HG03571 (cell line): ENCODE data around the gene TSPO.
"Not testable (repeated sequence)": the region's sequence is repeated elsewhere in the genome, so short reads cannot be mapped to it uniquely, and the experiment has no call there.

Experiments used
- ATAC-seq: cut with Tn5 transposase; IDR thresholded peaks from one replicate; pipeline ENCODE4 v1.9.1; 2021; ENCODE audit not compliant: unreplicated experiment

The TSPO gene

DNA sequence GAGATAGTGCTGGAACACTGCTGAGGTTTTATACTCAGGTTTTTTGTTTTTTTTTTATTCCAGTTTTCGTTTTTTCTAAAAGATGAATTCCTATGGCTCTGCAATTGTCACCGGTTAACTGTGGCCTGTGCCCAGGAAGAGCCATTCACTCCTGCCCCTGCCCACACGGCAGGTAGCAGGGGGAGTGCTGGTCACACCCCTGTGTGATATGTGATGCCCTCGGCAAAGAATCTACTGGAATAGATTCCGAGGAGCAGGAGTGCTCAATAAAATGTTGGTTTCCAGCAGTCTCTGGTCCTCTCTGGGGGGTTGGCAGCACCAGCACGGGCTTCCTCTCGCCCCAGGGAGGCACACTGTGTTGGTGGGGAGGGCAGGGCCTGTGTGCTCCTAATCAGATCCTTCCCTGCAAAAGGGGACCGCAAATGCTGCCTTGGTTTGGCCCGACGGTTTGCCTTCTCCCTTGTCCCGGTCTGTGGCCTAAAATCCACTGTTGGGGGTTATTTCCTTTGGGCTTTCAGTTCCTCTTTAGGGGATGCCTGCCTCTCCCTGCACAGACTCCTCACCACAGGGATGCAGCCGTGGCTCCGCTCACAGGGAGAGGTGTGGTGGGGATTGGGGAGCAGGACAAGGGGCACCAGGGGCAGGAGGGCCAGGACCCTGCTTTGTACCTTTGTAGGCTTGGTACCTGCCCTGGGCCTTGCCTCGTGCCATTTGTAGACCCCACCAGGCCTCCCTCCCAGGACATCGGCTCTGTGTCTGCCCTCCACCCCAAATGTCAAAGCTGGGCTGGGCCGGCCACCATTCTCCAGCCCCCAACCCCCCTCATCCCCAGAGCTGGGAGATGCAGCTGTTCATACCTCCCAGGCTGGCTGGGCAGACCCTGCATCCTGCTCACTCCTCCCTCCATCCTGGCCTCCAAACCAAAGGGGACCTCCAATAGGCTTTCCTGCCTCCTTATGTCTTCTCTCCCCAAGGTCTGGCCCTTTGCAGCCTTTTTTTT is 21.6 kb upstream of the TSPO start:
- no peak for ATAC-seq

DNA sequence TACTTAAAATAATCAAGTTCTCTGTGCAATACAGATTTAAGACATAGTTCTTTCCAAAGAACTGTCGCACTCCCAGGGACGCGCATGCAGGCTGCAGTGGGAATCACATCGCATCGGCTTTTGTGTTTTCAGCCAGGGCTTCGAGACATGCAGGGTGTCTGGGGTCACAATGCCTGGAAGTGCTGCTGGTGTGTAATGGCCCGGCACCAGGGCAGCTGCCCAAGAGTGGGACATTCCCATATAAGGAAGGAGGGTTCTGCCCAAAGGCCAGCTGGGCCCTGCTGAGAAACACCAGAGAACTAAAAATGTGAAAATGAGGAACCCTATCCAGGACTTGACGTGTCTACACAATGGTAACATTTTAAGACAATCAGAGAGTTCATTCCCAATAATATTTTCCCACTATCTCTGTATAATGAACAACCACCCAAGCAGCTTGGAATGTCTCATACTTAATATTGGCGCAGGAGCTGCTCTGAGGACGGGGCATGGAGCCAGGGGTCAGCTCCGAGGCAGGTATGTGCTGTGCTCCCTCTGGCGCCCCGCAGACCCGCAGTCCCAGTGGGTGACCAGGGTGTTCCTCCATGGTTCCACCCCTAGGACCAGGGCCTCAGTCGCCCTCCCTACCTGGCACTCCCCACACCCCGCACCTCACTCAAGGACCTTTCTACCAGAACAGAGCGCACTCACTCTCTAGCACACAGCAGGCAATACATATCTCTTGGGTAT is 19.4 kb upstream of the TSPO start:
- ATAC-seq: no peak

DNA sequence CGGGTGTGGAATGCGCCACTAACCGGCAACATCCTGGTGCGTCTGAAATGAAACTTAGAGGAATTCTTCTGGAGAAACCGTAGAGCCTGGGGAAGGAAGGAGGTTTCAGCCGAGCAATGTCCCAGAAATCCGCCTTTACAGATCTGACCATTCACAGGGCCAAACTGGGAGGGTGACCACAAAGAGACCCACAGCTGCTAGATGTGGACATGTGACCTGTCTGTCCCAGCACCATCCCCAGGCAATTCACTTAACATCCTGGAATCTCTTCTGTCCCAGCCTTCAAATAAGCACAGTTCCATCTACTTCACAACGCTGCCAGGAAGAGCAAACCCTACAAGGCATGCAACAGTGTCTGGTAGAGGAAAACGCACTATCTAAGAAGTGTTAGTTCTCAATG is 18.0 kb upstream of the TSPO start:
- no peak for ATAC-seq

DNA sequence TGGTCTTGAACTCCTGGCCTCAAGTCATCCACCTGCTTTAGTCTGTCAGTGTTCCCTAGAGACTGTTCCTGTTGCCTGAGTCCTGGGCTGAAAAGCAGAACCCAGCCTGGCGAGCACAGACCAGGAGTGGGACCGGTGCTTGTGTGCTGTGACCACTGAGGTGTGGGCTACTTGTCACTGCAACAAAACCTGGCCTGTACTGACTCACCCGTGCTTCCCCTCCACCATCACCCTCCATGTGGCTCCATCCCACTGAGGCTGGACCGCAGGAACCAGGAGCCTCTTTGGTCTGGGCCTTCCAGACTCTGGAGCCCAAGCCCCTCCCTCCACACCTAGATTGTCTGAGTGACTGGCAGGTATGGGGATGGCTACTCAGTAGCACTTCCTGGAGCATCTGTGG is 16.8 kb upstream of the TSPO start:
- no peak for ATAC-seq

DNA sequence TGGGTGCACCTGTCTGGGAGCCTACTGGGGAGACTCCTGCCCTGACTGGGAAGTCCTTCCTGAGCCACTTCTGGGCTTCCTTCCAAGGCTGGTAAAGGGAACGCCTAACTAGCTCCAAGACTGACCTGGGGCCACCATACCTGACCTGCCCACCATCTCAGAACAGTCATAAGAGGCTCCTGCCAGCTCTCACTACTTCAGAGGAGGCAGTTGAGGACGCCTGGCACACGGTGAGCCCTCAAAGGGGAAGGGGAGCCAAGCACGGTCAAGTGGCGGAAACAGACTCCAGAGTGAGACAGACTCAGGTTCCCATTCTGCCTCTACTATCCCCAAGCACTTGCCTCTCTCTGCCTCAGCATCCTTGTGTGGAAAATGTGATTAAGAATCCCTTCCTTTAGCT is 15.8 kb upstream of the TSPO start:
- ATAC-seq: no peak

DNA sequence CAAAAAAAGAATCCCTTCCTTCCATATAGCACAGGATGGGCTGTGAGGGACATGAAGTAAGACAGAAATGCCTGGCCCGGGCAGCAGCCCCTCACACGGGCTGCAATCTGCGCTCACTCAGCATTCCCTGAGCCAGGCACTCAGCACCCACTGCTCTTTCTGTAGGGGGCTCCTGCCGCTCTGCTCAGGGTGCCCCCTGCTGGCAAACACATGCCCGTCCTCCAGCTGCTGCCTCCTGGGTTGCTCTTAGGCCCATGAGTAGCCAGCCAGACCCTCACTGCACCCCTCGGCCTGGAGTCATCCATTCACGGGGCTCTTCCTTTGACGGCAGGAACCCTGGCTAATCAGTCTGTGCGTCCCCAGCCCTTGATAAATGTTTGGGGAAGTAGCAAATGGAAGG is 15.1 kb upstream of the TSPO start:
- ATAC-seq: no peak

DNA sequence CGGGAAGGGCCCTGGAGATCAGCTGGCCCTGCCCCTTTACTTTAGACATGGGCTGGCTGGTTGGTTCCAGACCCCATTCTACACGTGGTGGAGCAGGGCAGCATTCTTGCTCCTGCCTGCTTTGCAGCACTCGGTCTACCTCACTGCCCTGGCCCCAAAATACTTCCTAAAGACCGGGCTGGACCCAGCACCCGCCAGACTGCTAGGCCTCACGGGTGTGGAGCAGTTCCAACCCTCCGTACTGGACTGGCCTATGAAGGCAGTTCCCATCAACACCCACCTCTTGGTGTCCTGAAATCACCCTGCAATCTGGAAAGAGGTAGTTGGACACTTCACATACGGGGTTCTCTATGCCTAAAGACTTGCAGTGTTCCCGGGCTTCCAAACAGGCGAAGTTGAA is 14.6 kb upstream of the TSPO start:
- ATAC-seq: no peak

DNA sequence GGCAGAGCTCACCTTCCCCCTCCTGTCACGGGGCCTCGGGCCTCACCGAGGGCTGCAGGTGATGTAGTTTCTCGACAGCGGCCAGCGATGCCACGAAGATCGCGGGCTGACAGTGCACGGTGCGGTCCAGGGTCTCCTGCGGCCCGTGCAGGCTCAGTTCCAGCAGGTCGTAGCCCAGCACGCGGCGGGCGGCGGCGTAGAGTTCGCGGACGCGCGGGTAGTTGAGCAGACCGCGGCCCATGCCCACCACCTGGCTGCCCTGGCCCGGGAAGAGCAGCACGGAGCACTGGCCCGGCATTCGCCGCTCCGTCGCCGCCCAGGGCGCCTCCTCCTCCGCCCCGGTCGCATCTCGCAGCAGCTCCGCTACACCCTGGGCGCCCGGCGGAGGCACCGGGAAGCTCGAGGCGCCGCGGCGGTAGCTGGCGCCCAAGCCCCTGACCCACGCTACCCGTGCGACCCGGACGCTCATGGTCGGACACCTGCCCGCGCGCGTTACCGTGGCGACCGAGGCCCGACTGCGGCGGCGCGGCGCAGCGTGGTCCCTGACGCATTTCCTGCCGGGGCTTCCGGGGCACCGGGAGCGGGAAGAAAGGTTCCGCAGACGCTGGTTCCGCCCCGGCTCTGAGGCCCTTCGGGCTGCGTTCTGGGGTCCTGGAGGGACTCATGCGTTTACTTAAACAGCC is 8.3 kb upstream of the TSPO start, which contains the start of gene MCAT:
Gene MCAT (minus strand): TSS at position 519 of the 683 bp plus-strand sequence. CDS start 50 bp downstream, at position 469.
- peak; percentile 64 for ATAC-seq

DNA sequence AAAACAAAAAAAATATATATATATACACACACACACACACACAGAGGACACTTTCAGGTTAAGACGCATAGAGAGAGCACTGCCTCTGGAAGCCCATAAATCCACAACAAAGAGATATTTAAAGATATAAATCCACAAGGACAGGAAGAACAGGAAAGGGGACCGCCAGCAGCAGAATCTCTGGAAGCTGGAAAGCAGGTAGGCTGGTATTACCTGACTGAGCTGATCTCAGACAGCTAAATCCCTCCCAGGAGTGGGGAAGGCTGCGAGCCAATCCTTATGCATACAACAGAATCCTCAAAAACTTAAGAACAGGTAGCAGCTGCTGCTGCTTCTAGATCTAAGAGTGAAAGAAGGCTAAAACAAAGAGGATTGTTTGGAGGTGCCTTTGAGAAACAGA is 6.4 kb upstream of the TSPO start:
- ATAC-seq: no peak

DNA sequence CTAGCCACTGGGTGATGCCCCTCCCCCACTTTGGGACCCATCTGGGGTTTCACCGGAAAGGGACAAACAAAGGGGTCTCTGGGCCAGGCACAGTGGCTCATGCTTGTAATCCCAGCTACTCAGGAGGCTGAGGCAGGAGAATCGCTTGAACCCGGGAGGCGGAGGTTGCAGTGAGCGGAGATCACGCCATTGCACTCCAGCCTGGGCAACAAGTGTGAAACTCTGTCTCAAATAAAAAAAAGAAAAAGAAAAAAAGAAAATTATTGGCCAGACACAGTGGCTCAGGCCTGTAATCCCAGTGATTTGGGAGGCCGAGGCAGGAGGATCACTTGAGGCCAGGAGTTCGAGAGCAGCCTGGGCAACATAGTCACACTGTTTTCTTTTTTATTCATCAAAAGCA is 6.0 kb upstream of the TSPO start:
- not testable (repeated sequence) for ATAC-seq

DNA sequence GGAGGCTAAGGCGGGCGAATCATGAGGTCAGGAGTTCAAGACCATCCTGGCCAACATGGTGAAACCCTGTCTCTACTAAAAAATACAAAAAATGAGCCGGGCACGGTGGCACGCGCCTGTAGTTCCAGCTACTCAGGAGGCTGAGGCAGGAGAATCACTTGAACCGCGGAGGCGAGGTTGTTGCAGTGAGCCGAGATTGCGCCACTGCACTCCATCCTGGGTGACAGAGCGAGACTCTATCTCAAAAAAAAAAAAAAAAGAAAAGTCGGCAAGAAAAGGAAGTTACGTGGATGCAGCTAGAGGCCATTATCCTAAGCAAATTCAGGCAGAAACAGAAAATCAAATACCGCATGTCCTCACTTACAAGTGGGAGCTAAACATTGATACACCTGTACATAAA is 5.0 kb upstream of the TSPO start:
- ATAC-seq: not testable (repeated sequence)

DNA sequence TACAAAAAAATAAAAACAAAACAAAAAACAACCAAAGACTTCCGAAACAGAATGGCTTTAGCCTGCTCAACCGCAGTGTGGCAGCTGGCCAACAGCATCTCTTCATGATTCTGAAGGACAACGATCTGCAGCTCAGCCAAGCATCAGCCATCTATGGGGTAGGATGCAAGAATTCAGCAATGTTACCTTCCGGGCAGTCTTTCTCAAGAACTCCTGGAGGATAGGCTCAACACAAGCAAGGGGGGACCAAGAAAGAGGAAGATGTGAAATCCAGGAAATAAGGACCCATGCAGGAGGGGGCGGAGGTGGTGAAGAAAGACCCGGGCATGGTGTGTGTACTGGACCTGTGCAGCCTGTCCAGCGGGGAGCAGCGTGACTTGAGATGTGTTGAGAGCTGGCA is 3.5 kb upstream of the TSPO start:
- no peak for ATAC-seq

DNA sequence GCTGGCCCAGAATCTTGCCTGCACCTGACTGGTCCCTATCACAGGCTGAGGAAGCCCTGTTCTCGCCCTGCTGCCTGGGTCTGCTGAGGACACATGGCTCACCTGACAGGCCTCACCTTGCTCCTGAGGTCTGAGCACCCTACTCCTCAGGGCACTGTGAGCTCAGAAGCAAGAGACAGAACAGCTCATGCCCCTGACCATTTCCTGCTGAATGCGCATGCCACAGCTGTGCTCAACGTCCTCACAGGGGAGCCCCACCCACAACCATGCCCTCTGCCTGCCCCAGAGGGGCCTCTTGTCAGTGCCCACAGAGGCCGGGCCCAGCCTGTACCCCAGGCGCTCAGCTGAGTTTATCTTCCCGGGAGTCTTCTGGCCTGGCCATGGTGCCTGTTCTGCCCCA is 2.8 kb upstream of the TSPO start:
- ATAC-seq: no peak

DNA sequence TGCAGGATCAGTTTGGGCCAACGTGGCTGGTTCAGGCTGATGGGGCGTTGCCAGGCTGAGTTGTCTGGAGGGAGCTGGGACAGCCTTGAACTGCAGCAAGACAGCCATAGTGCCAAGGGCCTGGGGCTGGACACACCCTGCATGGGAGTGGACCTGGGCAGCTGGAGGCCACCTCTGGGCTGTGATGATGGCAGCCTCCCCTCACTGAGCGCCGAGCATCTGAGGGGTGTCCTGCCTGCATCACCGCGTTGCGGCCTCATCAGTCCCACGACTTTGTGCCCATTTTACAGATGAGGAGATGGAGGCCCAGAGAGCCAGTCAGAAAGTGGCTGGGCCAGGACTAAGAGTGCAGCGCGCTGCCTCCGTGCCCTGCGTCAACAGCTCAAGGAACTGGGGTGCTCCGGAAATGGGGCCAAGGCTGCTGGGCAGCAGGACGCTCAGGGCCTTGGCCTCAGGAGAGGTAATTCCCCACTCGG is 590 bp upstream of the TSPO start:
- no peak for ATAC-seq

DNA sequence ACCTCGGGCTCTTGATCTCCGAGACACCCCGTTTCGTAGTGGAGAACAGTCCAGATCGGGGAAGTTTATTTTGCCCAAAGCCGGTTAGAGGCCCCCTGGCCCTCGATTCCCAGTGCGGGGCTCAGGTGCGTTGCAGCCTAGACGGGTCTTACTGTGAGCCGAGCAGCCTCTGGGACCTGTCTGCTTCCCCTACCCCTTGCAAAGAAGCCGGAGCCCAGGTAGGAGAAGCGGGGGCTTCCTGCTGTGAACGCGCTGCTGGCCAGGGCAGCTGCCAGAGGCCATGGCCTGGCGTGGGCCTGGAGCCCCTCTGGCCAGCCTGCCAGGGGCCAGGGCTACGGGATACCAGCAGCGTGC is 621 bp downstream of the TSPO start:
- no peak for ATAC-seq

DNA sequence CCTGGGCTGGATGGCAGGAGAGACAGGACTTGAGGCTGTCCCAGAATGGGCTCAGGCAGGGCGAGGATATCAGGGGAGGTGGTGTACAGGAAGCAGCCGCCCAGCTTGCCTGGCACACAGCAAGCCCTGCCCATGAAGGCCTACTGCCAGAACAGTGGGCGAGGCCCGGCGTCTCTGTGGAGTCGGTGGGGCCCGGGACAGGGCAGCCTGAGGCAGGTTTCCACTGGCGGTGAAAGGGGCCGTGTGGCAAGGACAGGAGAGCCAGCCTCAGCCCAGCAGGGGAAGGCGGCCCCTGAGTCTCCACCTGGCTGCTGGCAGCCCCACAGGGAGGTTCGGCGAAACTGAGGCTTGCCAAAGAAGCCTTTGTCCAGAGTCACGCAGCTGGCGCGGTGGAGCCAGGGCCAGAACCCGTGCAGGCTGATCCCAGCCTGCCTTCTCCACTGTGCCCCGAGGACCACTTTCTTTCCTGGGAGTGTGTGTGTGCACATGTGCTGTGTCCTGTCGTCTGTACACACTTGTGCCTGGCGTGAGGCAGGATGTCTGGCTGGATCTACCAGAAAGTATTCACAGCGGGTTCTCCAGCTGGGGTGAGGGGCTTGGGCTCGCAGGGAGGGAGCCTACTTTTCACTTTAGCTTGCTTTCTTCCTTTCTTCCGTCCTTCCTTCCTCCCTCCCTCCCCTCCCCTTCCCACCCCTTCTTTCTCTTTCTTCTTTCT is 1.2 kb downstream of the TSPO start:
- ATAC-seq: no peak

DNA sequence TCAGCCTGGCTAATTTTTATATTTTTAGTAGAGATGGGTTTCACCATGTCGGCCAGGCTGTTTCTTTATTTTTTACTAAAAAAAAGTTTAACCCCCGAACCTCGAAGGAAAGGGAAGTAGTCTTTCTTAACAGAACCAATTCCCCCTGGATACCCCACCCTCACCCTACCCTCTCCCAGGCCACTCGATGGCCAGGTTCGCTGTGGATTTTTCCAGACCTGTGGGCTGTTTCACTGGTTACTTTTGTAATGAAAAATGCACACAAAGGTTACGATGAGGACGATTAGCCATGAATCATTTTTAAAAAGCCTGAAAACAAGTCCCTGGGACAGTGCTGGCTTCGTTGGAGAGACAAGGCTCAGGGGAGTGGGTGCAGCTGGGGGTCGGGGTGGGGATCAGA is 2.5 kb downstream of the TSPO start:
- no peak for ATAC-seq

DNA sequence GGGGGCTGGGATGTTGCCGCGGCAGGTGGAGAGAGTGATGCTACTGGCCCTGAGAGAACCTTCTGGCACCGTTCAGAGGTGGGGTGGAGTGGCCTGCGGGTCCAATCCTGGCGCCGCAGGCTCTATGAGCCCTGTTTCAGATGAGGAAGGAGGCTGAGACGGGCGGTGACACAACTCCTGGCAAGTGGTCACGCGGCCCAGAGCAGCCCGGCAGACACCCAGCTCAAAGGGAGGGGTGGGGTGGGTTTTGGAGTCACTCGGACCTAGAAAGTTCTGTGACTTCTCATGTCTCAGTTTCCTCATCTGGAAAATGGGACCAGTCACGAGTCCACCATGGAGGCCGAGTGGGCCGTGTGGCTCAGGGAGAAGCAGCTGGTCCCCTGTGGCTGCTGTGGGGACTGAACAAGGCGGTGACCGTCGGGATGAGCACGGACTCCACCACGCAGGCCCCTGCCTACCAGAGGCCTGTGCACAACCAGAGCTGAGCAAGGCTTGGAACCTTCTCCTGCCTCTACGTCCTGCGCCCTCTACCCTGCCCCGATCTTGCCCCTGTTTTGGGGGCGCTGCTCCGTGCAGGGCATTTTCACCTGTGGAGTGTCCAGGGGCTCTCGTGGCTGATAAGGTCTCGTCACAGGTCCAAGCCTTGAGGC is 3.7 kb downstream of the TSPO start:
- ATAC-seq: no peak

DNA sequence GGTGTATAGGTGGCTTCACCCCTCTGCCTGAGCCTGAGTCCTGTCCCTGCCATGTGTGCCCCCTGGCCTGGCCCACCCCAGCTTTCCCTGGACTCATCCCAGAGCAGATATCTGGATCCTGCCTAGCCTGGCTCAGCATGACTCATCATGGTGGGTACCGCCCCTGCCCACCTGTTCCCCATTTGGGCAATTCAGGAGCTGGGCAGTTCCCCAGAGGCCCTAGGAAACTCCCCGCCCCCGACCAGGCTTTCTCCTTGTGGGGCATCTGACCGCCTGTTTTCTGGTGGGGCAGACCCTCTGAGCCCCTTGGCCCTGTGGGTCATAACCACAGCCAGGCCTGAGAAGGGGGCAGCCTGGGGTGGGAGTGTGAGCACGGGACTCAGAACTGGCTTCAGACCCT is 4.4 kb downstream of the TSPO start:
- ATAC-seq: no peak

DNA sequence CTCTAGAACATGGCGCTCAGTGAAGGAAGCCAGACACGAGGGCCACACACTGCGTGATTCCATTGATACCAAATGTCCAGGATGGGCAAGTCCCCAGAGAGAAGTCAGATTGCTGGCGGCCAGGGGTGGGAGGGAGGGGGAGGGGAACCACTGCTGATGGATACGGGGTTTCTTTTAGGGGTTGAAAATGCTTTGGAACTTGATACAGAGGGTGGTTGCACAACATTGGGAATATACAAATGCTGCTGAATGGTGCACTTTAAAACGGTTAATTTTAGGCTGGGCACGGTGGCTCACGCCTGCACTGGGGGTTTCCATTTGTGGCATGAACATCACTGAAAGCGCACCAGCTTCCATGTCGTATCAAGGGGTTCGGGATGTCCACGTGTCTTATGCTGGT is 5.1 kb downstream of the TSPO start:
- ATAC-seq: no peak
